SK-N-MC (cell line): ENCODE measurements around the gene HOXB9.

Experiments
- EZH2 ChIP-seq: fragments of 200-600 bp; sonication (generic); IDR thresholded peaks from one replicate; pipeline ENCODE4 v1.6.1; 2017; ENCODE audit warnings: antibody characterized with exemption
- POLR2AphosphoS5 ChIP-seq: IDR thresholded peaks from 2 replicates; pipeline ENCODE4 v1.6.1; 2012; ENCODE audit warnings: mild to moderate bottlenecking, low read depth, low read length, borderline replicate concordance

- TF ChIP-seq EZH2 (no peak), POLR2AphosphoS5 (no peak)
Measured at GRCh38 chr17:48615963-48616716, 10.0 kb downstream of the HOXB9 start.
